Omental fat pad (tissue), 4 donors: Measurements from ENCODE around the gene DCTPP1. TPM values are rescaled to one million over a fixed set of nuclear protein-coding genes. Genes with fewer than 3 reads are reported as not detected.
A peak's percentile ranks its signal among the peaks of the same experiment; 100 is the strongest.

Experiments
- ATAC-seq: fragments of 150-250 bp; one replicate; pipeline ENCODE4 v1.9.1; 2016; ENCODE audit warnings: mild to moderate bottlenecking, moderate library complexity; ENCODE audit not compliant: low FRiP score
- DNase-seq: peaks from one replicate; pipeline ENCODE4 v3.0.0-alpha.2; 2019; ENCODE audit warnings: low spot score
- small RNA-seq: library from RNA; depleted of rRNA; stranded (forward); fragments of <200 nt; gene quantifications from one replicate; pipeline ENCODE3, GENCODE V24; 2016
- total RNA-seq, 4 donors: library from RNA; depleted of rRNA; stranded (reverse); fragments of >200 nt; gene quantifications; one replicate each; pipeline ENCODE4 v1.1.0, GENCODE V29; 2016
- TF ChIP-seq, protein P1 (sequence below), 3 donors: fragments of 450-650 bp; IDR thresholded peaks; one replicate each; pipeline ENCODE4 v1.5.1; 2016 to 2017; ENCODE audit warnings: antibody characterized with exemption in 3 of 3, mild to moderate bottlenecking in 3 of 3, moderate library complexity in 2 of 3

DCTPP1 gene
- total RNA-seq, 4 donors from 2014 or later: 9.8 to 24.0 (median 14.8) TPM

DNA sequence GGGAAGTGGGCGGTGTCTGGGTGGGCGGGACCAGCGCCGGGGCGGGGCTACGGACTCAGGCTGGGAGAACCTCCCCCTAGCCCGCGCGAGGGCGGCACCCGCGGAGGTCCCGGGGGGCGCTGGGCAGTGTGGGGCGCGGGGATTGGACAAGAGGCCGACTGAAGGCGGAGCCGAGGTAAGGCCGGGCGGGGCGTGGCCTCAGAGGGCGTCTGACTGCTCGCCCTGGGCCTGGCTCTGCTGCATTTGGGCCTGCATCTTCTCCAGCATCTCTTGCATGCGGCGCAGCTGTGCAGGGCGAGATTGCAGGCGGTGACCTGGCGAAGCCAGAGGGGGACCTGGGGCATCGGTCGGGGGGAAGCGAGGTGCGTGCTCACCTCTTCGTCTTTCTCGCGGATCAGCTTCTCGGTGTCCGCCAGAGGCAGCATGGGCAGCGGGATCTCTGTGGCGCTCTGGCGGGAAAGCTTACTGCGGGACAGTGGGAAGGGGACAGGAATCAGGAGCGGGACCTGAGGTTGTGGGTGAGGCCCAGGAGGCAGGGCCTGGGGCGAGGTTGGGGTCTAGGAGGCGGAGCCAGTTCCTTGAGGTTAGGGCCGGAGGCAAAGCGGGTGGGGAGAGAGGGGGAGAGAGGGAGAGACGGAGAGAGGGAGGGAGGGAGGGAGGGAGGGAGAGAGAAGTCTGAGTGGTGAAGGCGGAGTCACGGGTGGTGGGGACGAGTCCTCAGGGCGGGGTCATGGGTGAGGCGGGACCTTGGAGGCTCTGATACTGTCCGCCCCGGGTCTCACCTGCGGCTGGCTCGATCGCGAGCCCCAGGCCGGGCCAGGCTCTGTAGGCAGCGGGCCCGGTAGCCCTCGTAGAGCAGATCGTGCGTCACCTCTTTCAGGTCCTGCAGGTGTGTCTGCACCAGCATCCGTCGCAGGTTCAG lies 51.3 kb downstream of the DCTPP1 start:
- TF ChIP-seq, protein P1, sequence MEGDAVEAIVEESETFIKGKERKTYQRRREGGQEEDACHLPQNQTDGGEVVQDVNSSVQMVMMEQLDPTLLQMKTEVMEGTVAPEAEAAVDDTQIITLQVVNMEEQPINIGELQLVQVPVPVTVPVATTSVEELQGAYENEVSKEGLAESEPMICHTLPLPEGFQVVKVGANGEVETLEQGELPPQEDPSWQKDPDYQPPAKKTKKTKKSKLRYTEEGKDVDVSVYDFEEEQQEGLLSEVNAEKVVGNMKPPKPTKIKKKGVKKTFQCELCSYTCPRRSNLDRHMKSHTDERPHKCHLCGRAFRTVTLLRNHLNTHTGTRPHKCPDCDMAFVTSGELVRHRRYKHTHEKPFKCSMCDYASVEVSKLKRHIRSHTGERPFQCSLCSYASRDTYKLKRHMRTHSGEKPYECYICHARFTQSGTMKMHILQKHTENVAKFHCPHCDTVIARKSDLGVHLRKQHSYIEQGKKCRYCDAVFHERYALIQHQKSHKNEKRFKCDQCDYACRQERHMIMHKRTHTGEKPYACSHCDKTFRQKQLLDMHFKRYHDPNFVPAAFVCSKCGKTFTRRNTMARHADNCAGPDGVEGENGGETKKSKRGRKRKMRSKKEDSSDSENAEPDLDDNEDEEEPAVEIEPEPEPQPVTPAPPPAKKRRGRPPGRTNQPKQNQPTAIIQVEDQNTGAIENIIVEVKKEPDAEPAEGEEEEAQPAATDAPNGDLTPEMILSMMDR (IDR thresholded peaks at IDR 0.05): no peak
- DNase-seq: peak; percentile 98
- peak; percentile 99 for ATAC-seq

DNA sequence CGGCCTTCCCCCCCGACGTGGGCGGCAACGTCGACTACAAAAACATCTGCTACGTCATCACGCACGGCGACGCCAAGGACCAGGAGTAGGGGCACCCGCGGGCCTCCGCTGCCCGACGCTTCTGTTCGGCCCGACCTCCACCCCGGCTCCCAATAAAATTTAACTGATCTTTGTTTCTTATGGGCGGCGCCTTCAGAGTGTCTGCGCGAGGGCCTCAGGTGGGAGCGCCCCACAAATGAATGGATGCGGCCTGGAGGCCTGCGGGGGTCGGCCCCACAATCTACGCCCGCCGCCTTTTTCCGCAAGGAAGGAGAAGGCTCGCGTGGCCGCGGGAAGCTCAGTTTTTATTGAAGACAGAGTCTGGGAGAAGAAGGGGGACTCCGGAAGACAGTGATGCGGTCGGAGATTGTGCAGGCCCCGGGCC lies 52.0 kb downstream of the DCTPP1 start:
- peak; percentile 50 for ATAC-seq
- peak; percentile 79 for DNase-seq
- TF ChIP-seq, protein P1 (IDR thresholded peaks at IDR 0.05): no peak

DNA sequence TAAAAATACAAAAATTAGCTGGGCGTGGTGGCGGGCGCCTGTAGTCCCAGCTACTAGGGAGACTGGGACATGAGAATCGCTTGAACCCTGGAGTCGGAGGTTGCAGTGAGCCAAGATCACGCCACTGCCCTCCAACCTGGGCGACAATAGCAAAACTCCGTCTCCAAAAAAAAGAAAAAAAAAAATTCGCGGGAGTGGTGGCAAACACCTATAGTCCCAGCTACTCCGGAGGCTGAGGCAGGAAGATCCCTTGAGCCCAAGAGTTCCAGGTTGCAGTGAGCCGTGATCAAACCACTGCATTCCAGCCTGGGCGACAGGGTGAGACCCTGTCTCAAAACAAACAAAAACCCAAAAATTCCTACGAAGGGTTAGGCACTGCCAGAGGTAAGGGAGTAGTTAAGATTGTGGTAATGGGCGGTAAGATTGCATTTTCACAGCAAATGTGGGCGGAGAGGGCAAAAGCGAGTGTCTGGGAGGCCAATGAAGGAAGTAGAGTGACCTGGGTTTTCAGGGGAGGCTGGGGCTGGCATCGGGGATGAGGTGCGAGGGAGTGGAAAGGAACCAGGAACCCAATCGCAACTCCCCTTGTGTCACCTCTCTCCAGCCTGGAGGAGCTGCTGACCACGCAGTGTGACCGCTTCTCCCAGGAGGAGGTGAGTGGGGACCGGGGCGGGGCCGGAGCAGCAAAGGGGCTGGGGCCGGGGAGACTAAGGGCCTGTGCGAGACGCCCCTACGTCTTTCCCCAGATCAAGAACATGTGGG lies 52.6 kb downstream of the DCTPP1 start:
- TF ChIP-seq, protein P1 (IDR thresholded peaks at IDR 0.05): no peak
- ATAC-seq: no peak

DNA sequence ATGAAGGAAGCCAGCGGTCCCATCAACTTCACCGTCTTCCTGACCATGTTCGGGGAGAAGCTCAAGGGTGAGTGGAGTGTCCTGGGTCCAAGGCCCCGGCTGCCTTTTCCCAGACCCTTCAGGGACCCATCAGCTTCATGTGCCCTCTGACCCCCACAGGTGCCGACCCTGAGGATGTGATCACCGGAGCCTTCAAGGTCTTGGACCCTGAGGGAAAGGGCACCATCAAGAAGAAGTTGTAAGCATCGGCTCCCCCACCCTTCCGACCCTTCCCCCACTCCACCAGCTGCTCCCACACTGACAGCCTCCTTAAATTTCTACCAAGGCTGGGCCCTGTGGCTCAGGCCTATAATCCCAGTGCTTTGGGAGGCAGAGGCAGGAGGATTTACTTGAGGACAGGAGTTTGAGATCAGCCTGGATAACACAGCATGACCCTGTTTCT lies 53.3 kb downstream of the DCTPP1 start:
- DNase-seq (no peak), ATAC-seq (no peak)

More for the DNA sequence above, 52.6 kb downstream of the DCTPP1 start:
- no peak for DNase-seq

DNA sequence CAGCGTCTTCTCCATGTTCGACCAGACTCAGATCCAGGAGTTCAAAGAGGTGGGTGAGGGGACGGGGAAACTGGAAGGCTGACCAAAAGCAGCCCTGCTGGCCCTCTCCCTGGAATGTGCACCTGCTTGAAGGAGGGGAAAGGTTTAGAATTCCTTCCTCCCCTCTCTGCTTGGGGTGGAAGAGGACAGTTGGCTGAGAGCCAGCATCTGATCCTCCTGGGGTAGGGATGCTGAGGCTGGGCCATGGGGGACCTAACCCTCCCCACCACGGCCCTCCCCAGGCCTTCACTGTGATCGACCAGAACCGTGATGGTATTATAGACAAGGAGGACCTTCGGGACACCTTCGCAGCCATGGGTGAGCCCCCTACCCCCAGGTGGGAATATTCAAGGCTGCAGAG lies 54.0 kb downstream of the DCTPP1 start:
- ATAC-seq (no peak), DNase-seq (no peak)
- TF ChIP-seq, protein P1 (IDR thresholded peaks at IDR 0.05): no peak

More for the DNA sequence above, 53.3 kb downstream of the DCTPP1 start:
- TF ChIP-seq, protein P1 (IDR thresholded peaks at IDR 0.05): no peak

DNA sequence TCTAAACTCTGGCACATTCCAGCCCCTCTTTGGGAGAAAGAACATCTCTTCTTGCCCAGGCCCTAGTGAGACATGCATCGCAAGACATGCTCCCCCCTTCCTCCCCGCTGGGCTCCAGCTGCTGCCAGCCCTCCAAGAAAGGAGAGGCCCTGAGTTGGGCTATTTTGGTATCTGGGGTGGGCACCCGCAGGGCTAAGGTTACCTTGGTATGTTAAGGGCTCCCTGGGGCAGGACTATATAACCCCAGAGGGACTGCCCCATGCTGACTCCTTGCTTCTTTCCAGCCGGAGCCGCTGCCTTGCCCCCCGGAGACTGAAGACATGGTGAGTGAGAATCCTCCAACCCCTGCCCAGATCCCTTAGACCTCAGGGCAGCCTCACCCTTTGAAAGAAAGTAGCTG lies 55.3 kb downstream of the DCTPP1 start, which contains the start of gene MYL11:
TSS of gene MYL11 (plus strand) at position 265 of the 400 bp plus-strand sequence. CDS start at position 321, 56 bp downstream.
- ATAC-seq (no peak), DNase-seq (no peak)
- TF ChIP-seq, protein P1 (IDR thresholded peaks at IDR 0.05): no peak

Small RNA genes within 50 kb of the gene (small RNA-seq; reads per million reads assigned to genes)
- not detected for gene RF00019
- 0.64 reads per million for gene RF00406

Other genes starting within 250 kb of the DCTPP1 start
- 100 to 1,000 TPM in 1 of 4 donors, 10 to 100 TPM in 3; 31.6 to 109 (median 50.0) TPM for gene CORO1A, start 246.4 kb downstream of the DCTPP1 start, total RNA-seq
- 100 to 1,000 TPM; 152 to 366 (median 206) TPM for gene BOLA2B, start 236.4 kb downstream of the DCTPP1 start, total RNA-seq
- 10 to 100 TPM; 21.7 to 52.7 (median 44.2) TPM for gene SLX1A, start 236.2 kb downstream of the DCTPP1 start, total RNA-seq
- 10 to 100 TPM; 14.0 to 32.3 (median 18.3) TPM for gene SULT1A3, start 230.8 kb downstream of the DCTPP1 start, total RNA-seq
- 10 to 100 TPM in 1 of 4 donors, 1 to 10 TPM in 3; 2.8 to 14.7 (median 5.9) TPM for gene NPIPB13, start 181.6 kb downstream of the DCTPP1 start, total RNA-seq
- 10 to 100 TPM; 27.3 to 39.9 (median 35.4) TPM for gene CD2BP2, start 74.7 kb downstream of the DCTPP1 start, total RNA-seq
- 10 to 100 TPM; 19.0 to 28.6 (median 26.7) TPM for gene TBC1D10B, start 59.5 kb downstream of the DCTPP1 start, total RNA-seq
- not detected for gene MYL11, start 55.2 kb downstream of the DCTPP1 start, total RNA-seq
- 1 to 10 TPM in 3 of 4 donors, under 1 TPM in 1; 0.93 to 2.6 (median 2.4) TPM for gene SEPTIN1, start 47.5 kb downstream of the DCTPP1 start, total RNA-seq
- gene ZNF48, start 34.6 kb downstream of the DCTPP1 start, total RNA-seq: 1 to 10 TPM; 3.4 to 5.4 (median 4.9) TPM
- gene ZNF771, start 22.4 kb downstream of the DCTPP1 start, total RNA-seq: 10 to 100 TPM in 2 of 4 donors, 1 to 10 TPM in 2; 8.3 to 13.6 (median 9.9) TPM
- 10 to 100 TPM; 22.8 to 42.9 (median 32.1) TPM for gene SEPHS2, start 15.8 kb upstream of the DCTPP1 start, total RNA-seq
- gene ITGAL, start 42.7 kb upstream of the DCTPP1 start, total RNA-seq: 10 to 100 TPM in 1 of 4 donors, 1 to 10 TPM in 3; 1.5 to 20.2 (median 6.3) TPM
- gene ZNF768, start 96.5 kb upstream of the DCTPP1 start, total RNA-seq: 10 to 100 TPM; 16.5 to 22.5 (median 18.6) TPM
- gene ZNF747, start 104.8 kb upstream of the DCTPP1 start, total RNA-seq: 10 to 100 TPM in 2 of 4 donors, 1 to 10 TPM in 2; 7.7 to 12.1 (median 10.4) TPM
- 10 to 100 TPM in 2 of 4 donors, 1 to 10 TPM in 2; 4.5 to 15.9 (median 10.1) TPM for gene ZNF764, start 128.3 kb upstream of the DCTPP1 start, total RNA-seq
- 10 to 100 TPM in 3 of 4 donors, 1 to 10 TPM in 1; 7.4 to 24.0 (median 13.3) TPM for gene ZNF688, start 141.7 kb upstream of the DCTPP1 start, total RNA-seq
- gene ZNF785, start 155.7 kb upstream of the DCTPP1 start, total RNA-seq: 10 to 100 TPM in 1 of 4 donors, 1 to 10 TPM in 3; 4.5 to 12.1 (median 8.1) TPM
- gene ZNF689, start 180.4 kb upstream of the DCTPP1 start, total RNA-seq: 1 to 10 TPM; 5.5 to 9.5 (median 7.0) TPM
- gene PRR14, start 220.9 kb upstream of the DCTPP1 start, total RNA-seq: 10 to 100 TPM; 12.7 to 50.4 (median 17.6) TPM
- 10 to 100 TPM; 15.4 to 49.7 (median 23.4) TPM for gene FBRS, start 228.4 kb upstream of the DCTPP1 start, total RNA-seq